GM19395 (cell line): ENCODE data around the gene ODAD4.
"Not testable (repeated sequence)": the region's sequence is repeated elsewhere in the genome, so short reads cannot be mapped to it uniquely, and the experiment has no call there.

Experiments
- ATAC-seq: cut with Tn5 transposase; IDR thresholded peaks from one replicate; pipeline ENCODE4 v1.9.1; 2021; ENCODE audit warnings: mild to moderate bottlenecking, moderate library complexity; ENCODE audit not compliant: unreplicated experiment

The ODAD4 gene

DNA sequence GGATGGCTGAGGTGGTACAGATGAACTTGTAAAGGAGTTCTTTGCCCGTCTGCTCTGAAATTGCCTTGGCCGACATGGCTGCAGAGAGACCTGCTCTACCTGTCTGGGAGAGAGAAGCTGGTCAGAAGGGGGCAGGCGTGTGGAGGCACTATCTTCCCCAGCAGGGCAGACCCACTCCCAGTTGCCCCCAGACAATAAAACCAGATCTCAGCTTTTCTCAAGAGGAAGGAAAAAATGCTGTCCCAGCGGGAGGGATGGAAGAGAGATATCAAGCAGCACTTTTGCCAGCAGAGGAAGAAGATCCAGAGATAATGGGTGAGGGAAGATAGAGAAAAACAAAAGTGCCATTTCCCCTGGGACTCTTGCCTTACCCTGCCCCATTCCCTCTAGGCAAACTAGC, 16.6 kb upstream of the ODAD4 start:
- no peak for ATAC-seq

GRCh38 chr17:41914358-41914766, 16.1 kb upstream of the ODAD4 start:
- no peak for ATAC-seq

- no peak for ATAC-seq
These were observed 15.4 kb upstream of the ODAD4 start for GRCh38 chr17:41915020-41915419.

DNA sequence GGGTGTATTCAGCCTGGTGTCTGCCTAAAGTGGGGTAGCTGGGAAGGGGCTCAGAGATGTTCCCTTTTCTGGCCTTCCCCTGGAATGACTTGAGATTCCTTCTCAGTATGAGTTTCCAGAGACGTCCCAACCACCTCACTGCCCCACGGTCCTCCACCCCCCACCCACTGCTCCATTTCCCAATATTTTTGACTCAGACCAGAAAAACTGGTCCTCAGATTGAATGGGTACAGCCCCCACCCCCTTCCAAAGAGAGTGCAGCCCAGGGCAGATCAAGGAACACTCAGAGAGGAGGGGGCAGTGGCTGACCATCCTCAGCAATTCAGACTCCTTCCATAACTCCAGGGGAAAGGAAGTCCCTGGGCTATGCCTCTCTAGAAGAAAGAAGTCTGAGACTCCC, 14.9 kb upstream of the ODAD4 start:
- ATAC-seq = no peak

DNA sequence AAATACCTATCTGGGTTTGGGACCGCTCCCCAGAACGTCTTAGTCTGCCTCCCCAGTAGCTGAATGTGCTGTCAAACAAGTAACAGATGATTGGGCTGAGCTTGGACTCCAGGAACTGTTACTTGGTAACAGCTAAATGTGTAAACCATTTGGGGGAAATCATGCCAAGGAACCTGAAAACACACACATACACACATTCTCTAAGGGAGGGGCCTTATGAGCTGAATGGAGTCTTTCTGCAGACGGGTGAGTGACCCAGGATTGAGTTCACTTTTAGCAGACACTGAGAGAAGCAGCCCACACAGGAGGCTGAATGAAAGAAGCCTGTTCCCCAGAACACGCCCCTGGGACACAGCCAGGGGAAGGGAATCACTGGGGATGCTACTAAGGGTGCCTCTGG, 13.2 kb upstream of the ODAD4 start:
- ATAC-seq = no peak

- peak; percentile 8 for ATAC-seq
These were observed 12.6 kb upstream of the ODAD4 start for GRCh38 chr17:41917679-41918313.

DNA sequence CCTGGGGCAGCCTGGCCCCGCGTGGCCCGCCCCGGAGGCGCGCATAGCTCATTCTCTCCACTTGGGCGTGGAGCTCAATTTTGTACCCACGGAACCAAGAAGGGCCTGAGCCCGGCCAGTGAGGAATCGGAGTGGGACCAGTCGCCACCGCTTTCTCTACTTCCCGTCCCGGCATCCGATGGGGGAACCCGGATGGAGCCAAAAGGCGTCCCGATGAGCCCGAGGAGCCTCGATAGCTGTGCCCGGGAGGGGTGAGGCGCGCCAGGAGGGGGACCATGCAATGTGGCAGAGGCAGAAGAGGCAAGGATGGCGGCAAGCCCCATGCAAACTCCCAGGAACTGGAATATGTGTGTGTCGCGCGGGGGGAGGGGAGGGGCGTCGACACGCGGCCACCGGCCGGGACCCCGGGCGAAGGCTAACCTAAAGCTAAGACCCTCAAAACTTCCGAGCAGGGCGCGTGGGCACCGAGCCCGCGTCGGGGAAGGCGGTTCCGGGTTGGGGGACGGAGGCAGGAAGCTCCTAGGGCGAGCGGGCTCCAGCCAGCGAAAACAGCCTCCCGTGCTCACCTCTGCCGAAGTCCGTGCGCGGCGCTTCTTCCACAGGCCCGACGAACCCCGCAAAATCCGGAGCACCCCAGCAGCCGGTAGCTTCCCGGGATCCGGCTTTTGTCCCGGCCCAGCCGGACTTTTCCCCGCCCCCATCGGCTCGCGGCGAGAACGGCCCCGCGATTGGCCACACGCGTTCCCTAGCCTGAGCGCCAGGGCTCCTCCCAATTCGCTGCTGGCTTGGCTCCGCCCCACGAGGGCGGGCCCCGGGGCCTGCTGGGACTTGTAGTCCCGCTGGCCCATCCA, 11.9 kb upstream of the ODAD4 start, which contains the start of gene ACLY:
TSS of gene ACLY (minus strand) at position 638 of the 851 bp plus-strand sequence. CDS start 5,078 bp downstream, outside the sequence.
- peak; percentile 77 for ATAC-seq

- peak; percentile 23 for ATAC-seq
These were observed 11.1 kb upstream of the ODAD4 start for GRCh38 chr17:41919165-41919817.

- no peak for ATAC-seq
These were observed 10.4 kb upstream of the ODAD4 start for GRCh38 chr17:41919840-41920579.

DNA sequence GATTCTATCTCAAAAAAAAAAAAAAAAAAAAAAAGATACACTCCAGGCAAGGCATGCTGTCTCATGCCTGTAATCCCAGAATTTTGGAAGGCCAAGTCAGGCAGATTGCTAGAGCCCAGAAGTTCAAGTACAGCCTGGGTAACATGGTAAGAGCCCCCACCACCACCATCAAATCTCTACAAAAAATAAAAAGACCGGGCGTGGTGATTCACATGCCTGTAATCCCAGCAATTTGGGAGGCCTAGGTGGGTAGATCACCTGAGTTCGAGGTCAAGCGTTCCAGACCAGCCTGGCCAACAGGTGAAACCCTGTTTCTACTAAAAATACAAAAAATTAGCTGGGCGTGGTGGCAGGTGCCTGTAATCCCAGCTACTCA, 9.8 kb upstream of the ODAD4 start:
- ATAC-seq = no peak

DNA sequence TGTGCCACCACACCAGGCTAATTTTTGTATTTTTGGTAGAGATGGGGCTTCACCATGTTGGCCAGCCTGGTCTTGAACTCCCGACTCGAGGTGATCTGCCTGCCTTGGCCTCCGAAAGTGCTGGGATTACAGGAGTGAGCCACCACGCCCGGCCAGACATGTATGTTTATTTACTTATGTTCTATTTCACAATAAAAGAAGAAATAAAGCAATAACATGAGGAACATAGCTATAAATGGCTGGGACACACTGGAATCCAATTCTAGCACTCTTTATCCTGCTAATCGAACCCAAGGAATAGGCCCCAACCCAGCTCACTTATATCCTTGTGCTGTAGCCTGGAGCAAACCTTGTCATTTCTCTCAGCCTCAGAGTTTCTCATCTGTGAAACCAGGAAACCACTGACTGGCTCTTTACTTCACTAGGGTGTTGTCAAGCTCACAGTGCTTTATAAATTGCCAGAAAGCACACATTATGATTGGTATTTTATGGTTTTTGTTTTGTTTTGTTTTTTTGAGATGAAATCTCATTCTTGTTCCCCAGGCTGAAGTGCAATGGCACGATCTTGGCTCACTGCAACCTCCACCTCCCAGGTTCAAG, 4.3 kb upstream of the ODAD4 start:
- no peak for ATAC-seq

- ATAC-seq = no peak
These were observed 1.6 kb upstream of the ODAD4 start for GRCh38 chr17:41928693-41929251.

DNA sequence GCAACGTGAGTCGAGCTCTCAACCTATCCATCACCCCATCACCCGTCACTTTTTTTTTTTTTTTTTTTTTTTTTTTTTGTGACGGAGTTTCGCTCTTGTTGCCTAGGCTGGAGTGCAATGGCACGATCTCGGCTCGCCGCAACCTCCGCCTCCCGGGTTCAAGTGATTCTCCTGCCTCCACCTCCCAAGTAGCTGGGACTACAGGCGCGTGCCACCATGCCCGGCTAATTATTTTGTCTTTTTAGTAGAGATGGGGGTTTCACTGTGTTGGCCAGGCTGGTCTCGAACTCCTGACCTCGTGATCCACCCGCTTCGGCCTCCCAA, 378 bp downstream of the ODAD4 start:
- ATAC-seq = peak; percentile 49

DNA sequence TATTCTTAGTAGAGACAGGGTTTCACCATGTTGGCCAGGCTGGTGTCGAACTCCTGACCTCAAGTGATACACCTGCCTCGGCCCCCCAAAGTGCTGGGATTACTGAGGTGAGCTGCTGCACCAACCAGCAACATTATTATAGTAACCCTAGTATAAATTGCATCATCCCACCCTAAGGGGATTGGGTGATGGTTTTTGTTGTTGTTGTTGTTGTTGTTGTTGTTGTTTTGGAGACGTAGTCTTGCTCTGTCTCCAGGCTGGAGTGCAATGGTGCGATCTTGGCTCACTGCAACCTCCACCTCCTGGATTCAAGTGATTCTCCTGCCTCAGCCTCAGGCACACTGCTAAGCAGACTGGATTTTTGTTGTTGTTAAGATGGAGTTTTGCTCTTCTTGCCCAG, 1.3 kb downstream of the ODAD4 start:
- ATAC-seq = not testable (repeated sequence)

DNA sequence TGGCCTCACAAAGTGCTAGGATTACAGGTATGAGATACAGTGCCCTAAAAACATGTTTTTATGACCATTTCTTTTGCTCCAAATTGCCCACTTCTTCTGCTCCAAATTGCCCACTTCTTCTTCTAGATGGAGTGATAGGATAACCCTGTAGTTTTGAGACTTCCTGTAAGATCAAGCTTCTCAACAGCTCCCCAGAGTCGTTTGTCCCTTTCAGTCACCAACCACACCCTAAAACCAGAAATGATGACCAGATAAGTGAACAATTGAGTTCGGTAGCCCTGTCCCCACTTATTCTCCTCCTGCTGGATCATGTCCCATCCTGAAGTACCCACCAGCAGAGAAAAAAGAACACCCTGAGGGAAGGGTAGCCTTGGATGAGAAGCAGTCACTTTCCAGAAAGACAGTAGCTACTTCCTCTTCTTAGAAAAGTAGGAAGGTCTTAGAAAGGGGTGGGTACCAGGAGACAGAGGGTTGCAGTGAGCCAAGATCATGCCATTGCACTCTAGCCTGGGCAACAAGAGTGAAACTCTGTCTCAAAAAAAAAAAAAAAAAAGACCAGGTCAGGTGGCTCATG, 2.5 kb downstream of the ODAD4 start:
- ATAC-seq = no peak

- ATAC-seq = no peak
These were observed 5.2 kb downstream of the ODAD4 start for GRCh38 chr17:41935641-41936040.

DNA sequence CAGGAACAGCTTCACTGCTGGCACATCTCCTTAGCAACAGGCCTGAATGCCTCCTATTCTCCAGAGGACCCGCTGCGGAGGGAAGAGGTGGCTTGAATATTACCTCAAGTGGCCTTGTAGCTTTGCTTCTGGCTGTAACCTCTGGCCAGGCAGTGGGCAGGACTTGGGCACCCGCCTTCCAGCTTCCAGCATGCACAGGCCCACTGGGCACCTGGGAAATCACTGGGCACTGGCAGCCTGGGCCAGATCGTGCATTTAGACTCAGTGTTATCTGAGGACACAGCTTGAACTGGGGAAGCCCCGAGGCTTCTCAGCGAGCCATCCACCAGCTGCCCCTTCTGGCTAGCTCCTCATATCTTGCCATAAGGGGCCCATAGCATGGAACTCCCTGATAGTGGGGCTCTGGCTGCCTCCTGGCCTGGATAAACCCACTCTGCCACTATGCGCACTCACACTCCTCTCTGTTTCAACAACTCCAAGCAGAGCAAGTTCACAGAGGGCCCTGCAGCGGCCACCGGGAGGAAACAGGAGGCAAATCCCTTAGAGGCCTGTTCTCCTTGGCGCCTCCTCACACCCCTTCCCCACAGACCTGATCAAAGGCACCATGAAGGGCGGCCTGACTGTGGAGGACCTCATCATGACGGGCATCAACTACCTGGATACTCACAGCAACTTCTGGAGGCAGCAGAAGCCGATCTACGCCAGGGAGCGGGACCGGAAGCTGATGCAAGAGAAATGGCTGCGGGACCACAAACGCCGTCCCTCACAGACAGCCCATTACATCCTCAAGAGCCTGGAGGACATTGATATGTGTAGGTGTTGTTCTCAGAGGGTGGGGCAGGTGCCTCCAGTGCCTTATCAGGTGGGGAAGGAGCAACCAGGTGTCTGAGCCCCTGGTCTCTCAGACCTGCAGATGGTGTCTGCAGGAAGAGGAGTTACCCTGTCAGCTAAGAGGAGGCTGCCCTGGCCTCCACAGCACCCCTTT, 7.8 kb downstream of the ODAD4 start:
- ATAC-seq = no peak

DNA sequence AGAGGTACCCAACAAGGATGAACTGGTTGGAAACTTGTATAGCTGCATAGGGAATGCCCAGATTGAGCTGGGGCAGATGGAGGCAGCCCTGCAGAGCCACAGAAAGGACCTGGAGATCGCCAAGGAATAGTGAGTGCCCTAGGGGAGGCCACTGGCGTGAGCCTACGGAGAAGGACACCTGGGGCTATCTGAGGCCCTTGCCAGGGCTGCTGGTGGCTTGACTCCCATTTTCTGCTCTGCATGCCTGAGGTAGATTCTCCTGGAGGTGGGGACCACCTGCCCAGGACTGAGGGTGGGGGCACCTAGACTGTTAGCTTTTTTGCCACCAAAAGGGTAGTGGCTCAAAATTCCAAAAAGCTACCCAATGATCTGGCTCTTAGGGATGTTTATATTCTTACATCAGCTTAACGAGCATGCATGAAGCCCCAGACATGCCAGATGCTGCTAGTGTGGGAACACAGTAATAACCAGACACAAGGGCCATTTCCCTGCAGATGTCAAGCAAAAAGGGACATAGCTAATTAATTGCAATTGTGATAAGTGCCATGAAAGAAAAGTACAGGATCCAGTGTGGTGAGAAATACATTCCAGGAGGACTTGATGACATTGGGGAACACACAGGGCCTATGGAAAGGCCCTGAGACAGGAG, 8.8 kb downstream of the ODAD4 start:
- no peak for ATAC-seq

DNA sequence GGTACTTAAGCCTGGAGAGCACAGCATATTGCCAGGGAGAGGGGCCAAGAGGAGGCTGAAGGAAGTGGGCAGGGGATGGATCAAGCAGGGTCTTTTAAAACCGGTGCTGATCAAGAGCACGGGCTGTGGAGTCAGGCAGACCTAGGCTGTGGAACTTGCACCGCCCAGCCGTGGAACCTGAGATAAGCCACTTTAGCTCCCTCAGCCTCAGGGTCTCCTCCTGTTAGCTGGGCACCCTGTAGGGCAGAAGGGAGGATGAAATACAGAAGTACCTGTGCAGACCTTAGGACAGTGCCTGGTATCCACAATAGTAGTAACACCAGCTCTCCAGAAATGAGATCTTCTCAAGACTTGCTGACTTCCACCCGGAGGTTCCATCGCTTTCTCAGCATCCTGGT, 9.3 kb downstream of the ODAD4 start:
- no peak for ATAC-seq
